Stimulated activated CD4-positive, alpha-beta T cell treated with anti-CD3 and anti-CD28 coated beads, TNF-alpha, amount 100 ng/mL, for 48 hours (primary cell): ENCODE measurements around the gene MDFIC2.
"Not testable (repeated sequence)": the region's sequence is repeated elsewhere in the genome, so short reads cannot be mapped to it uniquely, and the experiment has no call there.

Source experiments
- DNase-seq, 3 donors: peaks; one replicate each; pipeline ENCODE4 v3.0.0-alpha.2; 2020; ENCODE audit warnings: low read depth in 3 of 3

Gene MDFIC2

GRCh38 chr3:70261283-70261682 lies 51.2 kb downstream of the MDFIC2 start:
- DNase-seq = no peak

GRCh38 chr3:70256566-70256965 lies 55.9 kb downstream of the MDFIC2 start:
- DNase-seq = no peak

- no peak for DNase-seq
Observed at GRCh38 chr3:70250492-70250891, 61.9 kb downstream of the MDFIC2 start.

GRCh38 chr3:70249509-70250160 lies 62.8 kb downstream of the MDFIC2 start:
- no peak for DNase-seq

- no peak for DNase-seq
Observed at GRCh38 chr3:70248856-70249255, 63.6 kb downstream of the MDFIC2 start.

- DNase-seq = no peak
Observed at GRCh38 chr3:70247955-70248354, 64.5 kb downstream of the MDFIC2 start.

GRCh38 chr3:70245746-70246525 lies 66.5 kb downstream of the MDFIC2 start:
- no peak for DNase-seq

- DNase-seq = no peak
Observed at GRCh38 chr3:70244422-70244821, 68.0 kb downstream of the MDFIC2 start.

- DNase-seq = no peak
Observed at GRCh38 chr3:70242297-70242882, 70.0 kb downstream of the MDFIC2 start.

- DNase-seq = no peak
Observed at GRCh38 chr3:70233812-70234211, 78.6 kb downstream of the MDFIC2 start.

- DNase-seq = no peak
Observed at GRCh38 chr3:70233112-70233511, 79.3 kb downstream of the MDFIC2 start.

GRCh38 chr3:70231266-70231701 lies 81.2 kb downstream of the MDFIC2 start:
- DNase-seq = no peak

- DNase-seq = no peak
Observed at GRCh38 chr3:70227437-70227836, 85.0 kb downstream of the MDFIC2 start.

- DNase-seq = no peak
Observed at GRCh38 chr3:70225146-70225545, 87.3 kb downstream of the MDFIC2 start.

- DNase-seq = no peak
Observed at GRCh38 chr3:70224337-70224736, 88.1 kb downstream of the MDFIC2 start.

GRCh38 chr3:70218471-70218870 lies 94.0 kb downstream of the MDFIC2 start:
- no peak for DNase-seq

GRCh38 chr3:70211274-70211673 lies 101.2 kb downstream of the MDFIC2 start:
- not testable (repeated sequence) for DNase-seq

- DNase-seq = no peak
Observed at GRCh38 chr3:70201975-70202374, 110.5 kb downstream of the MDFIC2 start.

GRCh38 chr3:70189884-70190473 lies 122.5 kb downstream of the MDFIC2 start:
- DNase-seq = no peak

- no peak for DNase-seq
Observed at GRCh38 chr3:70186221-70186620, 126.2 kb downstream of the MDFIC2 start.

- no peak for DNase-seq
Observed at GRCh38 chr3:70185661-70186060, 126.8 kb downstream of the MDFIC2 start.

- no peak for DNase-seq
Observed at GRCh38 chr3:70183781-70184504, 128.5 kb downstream of the MDFIC2 start.
